HG03097 (cell line): ENCODE measurements around the gene ZCCHC10.
A peak's percentile ranks its signal among the peaks of the same experiment; 100 is the strongest.

Experiments used
- ATAC-seq: cut with Tn5 transposase; IDR thresholded peaks from one replicate; pipeline ENCODE4 v1.9.1; 2021; ENCODE audit not compliant: unreplicated experiment, low FRiP score

The ZCCHC10 gene

DNA sequence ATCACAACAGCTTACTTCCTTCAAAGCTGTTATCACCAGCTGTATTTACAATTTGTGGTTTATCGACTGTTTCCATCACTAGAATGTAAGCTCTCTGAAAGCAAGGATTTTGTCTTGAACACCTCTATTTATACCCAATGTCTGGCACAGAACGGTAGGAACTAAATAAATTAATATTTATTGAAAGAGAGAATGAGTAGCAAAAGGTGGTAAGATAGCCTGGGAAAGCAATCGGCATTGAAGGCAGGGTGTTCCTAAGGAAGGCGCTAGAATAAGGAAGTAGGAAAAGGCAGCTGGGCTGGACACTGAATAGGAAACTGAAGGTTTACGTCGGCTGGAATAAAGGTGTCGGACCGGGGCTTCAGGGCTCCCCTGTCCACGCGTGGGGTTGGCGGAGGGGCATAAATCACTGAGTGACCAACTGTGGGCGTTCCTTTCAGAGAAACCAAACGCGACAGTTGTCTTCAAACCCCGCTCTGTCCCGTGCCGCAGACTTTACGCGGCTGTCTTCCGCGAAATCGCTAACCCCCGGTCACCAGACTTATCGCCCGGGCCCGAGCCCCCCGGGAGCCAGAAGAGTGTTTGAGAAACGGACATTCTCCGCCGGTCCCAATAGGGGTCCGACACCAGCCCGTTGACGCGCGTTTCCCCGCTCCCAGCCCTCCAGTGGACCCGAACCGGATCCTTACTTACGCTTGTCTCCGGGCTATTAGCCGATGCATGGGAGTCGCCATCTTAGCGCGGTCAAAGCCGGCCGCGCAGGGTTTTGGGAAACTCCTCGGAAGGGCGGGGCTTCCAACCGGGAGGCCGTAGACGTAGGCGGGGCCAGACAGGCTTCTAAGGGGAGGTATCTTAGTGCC lies at the start of gene ZCCHC10:
Gene ZCCHC10 (minus strand): TSS at position 746 of the 860 bp plus-strand sequence. CDS start 12 bp downstream, at position 734.
- ATAC-seq = peak; percentile 84

DNA sequence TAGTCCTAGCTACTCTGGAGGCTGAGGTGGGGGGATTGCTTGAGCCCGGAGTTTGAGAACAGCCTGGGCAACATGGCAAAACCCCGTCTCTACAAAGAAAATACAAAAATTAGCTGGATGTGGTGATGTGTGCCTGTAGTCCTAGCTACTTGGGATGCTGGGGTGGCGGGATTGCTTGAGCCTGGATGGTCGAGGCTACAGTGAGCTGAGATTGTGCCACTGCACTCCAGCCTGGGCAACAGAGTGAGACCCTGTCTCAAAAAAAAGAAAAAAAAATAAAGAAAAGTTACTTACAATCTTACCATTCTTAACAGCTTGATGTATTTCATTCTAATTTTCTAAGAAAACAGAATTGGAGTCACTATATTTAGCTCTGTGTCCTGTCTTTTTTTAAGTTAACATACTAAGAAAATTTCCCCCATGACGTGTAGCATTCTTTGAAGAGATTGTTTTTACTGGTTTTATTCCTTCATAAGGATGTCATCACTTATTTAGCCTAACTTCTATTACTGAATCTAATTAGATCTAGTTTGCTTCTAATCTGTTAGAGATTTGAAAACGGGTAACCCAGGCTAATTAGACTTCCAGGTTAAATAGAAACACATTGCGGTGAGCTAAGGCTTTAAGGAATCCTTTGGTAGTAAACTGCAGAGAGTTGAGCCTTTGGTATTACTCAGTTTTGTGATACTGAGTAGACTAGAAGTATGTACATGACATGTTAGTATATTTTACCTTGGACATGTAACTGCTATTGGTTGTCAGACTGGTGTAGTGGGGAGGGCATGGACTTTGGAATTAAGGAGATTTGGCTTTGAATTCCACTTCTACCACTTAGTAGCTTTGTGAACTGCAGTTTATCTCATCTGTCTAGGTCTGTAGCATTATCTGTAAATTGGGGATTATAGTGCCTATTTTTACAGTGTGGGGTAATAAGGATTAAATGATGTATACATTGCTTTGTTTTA lies 49.5 kb upstream of the ZCCHC10 start:
- ATAC-seq = no peak

DNA sequence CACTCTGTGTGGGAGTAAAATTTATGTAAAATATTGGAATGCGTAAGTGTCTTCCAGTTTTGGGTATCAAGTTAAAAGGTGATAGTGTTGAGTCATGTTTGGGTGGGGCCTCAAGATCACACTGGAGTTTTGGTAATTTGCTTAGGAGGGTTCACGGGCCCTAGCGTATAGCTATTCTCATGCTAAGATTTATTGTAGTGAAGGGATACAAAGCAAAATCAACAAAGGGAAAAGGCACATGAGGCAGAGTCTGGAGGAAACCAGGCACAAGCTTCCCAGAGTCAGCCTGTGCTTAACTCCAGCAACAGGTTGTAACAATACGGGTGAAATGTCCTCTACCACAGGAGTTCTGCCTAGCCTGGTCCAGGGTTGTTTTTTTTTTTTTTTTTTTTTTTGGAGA lies 45.7 kb upstream of the ZCCHC10 start:
- no peak for ATAC-seq

DNA sequence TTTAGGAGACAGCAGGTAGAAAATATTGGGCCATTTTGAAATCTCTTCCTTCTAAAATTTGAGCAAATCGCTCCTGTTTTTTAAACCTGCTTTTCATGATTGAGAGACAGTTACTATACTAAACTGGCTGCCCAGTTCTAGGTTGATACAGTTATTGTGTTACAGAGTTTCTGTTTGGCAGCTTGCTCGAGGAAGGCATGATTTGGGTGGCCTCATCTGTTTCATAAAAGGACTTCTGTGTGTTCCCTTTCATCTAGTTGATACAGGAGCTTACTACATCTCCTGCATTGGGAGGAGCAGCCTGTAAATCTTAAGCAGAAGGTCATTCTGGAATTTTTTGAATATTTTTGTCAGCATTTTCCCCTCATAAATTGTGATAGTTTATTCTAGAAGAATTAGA lies 39.7 kb upstream of the ZCCHC10 start:
- no peak for ATAC-seq

DNA sequence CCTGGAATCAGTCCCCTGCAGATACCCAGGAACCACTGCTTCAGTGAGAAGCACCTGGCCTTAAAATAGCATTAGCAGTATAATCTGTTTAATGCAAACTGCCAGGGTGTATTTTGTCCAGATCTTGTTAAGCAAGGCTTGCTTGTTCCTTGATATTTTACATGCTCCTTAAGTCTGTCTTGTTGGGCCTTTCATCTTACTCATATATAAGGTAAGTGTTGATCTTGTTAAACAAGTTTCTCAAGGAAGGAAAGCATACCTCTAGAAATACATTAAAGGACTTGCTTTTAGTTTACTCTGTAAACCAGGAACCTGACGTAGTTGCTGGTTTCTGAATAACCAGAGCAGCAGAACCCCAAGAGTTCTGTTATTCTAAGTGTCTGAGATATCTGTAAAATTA lies 39.1 kb upstream of the ZCCHC10 start:
- ATAC-seq = no peak

DNA sequence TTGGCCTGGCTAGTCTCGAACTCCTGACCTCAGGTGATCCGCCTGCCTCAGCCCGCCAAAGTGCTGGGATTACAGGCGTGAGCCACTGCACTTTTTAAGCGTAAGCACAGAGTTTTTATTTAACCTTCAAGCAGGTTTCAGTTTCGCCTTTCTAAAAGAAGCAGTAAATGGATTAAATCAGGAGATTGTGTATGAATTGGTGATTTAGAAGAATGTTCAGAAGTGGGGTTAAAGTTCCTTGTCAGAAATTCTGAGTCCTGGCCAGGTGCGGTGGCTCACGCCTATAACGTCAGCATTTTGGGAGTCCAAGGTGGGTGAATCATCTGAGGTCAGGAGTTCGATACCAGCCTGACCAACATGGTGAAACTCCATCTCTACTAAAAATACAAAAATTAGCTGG lies 37.6 kb upstream of the ZCCHC10 start:
- no peak for ATAC-seq

DNA sequence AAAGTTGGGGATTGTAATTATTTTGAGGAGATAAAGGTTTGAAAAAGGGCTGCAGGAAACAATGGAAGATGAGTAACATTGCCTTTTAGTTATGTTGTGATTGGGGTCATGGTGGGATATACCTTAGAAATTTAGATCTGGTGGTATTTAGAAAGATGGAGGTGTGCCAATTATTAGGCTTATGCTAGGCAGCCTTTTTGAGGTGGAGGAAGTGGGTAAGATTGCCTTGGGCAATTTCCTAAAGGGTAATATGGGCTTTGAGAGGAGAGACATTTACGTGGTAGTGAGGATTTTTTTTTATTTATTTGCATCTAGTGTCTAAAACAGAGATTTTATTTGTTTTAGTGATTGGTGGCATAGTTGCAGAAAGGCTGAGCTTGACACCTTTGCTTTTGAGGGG lies 35.9 kb upstream of the ZCCHC10 start:
- no peak for ATAC-seq

DNA sequence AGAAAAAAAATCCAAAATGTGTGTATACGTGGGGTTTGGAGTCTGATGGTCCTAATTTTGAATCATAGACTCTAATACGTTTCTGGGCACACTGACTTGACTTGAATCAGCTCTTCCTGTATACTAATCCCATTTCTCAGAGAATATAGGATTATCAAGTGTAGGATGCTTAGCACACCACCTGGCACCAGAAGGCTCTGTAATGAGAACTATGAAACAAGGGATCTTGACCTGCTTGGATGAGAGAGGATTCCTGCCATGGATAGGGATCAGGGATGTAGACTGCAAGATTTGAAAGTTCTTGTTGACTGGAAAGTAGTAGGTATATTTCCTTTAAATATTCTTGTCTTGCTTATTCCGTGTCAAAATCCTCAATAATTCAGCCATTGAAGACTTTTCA lies 33.3 kb upstream of the ZCCHC10 start:
- no peak for ATAC-seq

DNA sequence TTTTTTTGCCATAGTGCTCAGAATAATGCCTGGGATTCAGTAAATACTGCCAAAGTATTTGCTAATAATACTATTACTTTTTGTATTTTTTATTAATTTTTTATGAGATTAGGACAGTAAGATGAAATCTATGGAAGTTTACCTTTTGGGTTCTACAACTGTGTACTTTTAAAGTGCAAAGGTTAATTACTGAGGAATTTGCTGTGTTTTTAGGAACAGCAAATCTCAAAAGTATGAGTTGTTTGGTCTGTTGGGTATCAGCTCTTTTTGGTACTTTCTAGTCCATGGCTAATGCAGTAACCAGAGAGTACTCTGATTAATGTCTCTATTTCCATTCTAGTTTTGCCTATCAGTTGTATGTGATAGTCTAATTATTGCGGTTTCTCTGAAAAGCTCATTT lies 30.5 kb upstream of the ZCCHC10 start:
- ATAC-seq = no peak

DNA sequence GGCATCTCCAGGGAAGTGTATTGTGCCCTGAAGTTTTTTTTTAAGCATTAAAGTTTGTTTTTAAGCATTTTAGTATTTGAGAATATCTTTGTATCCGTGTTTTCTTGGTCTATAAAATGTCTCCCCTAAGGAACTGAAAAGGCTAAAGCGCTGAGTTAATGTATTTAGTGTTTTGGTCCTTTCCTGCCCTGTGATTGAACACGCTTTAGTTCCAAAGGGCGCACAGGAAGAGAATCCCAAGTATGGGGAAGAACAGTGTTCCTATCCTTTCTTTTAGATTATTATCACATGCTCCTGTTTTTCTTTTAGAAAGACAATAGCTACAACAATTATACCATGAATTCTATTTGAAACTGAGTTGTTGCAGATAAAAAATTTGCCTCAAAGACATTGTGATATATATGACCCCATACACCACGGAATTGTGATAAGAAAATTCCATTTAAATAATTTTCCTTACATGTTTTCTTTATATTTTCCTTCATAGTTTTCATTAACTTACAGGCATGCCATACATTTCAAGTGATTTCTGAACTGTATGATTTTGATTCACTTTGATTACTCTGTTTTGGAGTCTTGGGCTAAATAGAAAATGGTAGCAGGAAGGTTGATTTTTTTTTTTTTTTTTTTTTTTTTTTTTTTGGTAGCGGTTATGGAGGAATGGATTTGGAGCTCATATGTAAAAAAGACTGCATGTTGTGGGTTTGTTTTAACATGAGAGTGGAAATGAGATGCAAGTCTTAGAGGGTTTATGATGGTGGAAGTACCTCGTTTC lies 28.5 kb upstream of the ZCCHC10 start:
- no peak for ATAC-seq

DNA sequence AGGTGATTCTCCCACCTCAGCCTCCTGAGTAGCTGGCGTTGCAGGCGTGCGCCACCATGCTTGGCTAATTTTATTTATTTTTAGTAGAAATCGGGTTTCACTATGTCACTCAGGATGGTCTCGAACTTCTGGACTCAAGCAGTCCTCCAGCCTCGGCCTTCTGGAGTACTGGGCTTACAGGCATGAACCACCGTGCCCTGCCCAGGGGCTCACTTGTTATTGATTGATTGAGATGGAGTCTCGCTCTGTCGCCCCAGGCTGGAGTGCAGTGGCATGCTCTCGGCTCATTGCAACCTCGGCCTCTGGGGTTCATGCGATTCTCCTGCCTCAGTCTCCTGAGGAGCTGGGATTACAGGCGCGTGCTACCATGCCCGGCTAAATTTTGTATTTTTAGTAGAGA lies 27.1 kb upstream of the ZCCHC10 start:
- no peak for ATAC-seq

DNA sequence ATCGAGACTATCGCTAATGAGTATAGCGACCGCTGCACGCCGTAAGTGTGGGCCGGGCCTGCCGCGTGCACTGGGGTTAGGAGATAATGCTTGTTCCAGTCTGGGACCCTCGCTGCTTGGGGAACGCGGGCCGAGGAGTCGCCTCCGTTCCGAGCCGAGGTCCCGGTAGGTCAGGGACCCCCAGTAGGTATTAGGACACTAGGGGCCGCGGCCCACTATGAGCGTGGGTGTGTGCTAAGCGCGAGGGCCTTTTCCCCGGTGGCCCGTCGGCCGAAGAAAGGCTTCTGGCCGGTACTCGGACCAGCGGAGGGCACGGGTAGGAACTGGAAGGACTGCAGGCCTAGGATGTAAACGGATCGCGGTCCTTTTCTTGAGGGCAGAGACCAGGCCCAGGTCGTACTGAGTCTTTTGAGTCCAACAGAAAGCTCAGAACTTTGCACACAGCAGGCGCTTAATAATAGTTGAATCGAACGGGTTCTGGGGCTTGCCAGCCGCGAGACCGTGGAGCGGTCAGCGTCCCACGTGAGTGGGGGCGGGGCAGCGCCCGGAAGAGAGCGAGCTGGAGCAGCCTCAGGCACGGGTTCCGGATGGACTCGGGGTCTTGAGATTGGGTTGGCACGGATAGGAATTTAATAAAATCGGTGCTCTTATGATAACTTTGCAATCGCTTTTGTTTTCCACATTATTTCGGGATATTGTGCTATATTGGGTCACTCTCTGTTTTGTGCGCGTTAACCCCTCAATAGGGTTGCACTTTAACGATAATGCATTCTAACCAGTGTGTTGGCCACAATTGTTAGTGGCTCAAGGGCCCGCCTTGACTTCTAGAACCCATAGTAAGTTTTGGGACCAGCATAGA lies 26.2 kb upstream of the ZCCHC10 start:
- peak; percentile 25 for ATAC-seq

DNA sequence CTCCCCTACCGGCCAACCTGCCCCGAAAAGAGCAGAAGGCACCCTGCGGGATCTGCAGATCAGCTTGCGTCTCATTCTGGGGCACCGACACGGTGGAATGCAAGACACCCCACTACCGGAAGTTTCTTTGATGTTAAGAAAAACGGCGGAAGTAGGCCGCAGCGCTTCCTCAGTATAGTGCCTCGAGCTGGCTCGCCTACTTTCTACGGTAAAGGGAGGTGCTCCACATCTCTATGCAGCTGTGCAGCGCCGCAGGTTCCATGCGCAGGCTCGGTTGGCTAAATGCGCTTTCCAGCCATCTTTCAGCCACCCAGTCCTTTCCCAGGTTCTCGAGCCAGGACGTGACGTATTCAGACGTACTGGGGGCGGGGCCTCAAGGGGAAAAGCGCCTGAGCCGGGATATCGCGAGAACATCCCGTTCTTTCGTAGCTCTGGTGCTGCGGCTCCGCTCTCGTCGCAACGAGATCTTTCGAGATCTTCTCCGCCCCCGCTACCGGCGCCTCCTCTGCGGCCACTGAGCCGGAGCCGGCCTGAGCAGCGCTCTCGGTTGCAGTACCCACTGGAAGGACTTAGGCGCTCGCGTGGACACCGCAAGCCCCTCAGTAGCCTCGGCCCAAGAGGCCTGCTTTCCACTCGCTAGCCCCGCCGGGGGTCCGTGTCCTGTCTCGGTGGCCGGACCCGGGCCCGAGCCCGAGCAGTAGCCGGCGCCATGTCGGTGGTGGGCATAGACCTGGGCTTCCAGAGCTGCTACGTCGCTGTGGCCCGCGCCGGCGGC lies 25.4 kb upstream of the ZCCHC10 start, which contains the start of gene HSPA4:
Gene HSPA4 (plus strand): TSS at position 472 of the 775 bp plus-strand sequence. CDS start 238 bp downstream, at position 710.
- ATAC-seq = peak; percentile 86

DNA sequence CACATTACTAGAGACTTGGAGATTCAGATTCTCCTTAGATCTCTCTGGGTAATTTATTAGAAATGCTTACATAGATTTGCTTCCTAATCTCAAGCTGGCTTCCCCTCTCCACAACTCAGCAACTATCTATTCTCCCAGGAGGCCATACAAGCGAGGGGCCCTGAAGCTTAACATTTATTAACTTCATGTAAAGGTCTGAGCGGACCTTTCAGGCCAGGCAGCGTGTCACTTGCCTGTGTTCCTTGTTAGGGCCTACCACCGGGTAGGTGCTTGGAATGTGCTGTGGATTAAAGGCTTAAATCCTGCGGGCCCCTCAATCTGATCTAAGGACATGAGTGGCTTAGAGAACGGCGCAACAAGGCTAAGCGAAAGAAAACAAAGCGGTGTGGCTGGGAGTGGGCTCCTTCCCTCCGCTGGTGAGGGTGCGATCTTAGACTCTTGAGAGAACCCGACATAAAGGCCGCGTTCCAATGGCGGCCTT lies 24.8 kb upstream of the ZCCHC10 start:
- ATAC-seq = no peak

DNA sequence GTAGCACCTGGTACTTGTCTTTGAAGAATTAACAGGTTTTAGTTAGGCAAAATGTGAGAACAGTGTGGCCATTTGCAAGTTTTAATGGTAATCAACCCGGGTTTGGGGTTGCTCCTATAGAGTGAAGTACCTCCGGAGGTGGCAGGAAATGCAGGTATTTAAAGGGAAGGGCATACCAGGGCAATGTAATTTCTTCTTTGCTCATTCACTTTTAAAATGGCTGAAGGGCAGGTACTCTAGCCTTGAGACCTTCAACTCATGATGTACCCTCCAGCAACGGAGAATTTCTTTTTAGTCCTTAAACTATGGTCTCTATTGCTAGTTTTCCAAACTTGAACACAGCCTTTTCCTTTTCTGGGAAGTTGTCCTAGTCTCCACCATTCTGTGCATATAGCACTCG lies 24.2 kb upstream of the ZCCHC10 start:
- ATAC-seq = no peak

DNA sequence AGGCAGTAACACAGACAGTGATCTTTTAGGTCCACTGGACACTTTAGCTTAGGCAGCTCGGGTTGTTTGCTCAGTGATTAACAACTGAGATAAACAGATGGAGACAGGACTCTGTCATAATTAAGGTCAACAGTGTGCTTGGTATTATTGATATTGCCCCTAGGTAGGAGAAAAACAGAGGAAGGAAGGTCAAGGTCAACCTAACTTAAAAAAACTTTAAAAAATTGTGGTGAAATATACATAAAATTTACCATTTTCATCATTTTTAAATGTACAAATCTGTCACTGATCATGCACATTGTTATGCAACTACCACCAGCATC lies 23.3 kb upstream of the ZCCHC10 start:
- ATAC-seq = no peak

DNA sequence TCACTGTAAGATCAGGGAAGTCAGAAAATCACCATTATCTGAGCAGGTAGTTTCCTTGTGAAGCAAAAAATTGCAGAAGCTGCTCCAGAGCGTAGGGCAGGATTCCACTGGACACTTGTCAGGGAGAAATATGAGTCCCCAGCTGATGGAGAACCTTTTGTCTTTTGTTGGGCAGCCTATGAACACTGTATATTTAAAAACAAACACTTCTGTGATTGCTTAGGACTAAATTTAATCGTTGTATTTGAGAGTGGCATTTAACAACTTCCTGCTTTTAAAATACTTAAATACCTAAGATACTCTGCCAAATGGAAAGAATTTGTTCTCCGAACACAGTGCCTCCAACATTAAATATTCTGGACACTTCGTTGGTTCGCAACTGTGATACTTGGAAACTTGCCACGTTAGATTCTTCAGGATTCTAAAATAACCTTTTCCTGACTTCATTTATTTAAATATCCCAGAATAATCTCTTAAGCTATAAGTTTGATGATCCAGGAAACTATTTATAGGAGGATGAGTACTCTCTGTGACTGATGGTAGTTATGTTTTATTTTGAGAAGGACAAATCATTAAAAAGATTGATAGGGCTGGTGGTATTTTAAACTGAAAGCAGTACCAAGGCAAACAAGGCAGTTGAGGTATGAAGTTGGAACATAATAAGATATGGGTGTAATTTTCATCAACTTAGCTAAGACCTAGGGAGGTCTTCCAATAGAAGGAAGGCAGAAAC lies 22.8 kb upstream of the ZCCHC10 start:
- no peak for ATAC-seq

DNA sequence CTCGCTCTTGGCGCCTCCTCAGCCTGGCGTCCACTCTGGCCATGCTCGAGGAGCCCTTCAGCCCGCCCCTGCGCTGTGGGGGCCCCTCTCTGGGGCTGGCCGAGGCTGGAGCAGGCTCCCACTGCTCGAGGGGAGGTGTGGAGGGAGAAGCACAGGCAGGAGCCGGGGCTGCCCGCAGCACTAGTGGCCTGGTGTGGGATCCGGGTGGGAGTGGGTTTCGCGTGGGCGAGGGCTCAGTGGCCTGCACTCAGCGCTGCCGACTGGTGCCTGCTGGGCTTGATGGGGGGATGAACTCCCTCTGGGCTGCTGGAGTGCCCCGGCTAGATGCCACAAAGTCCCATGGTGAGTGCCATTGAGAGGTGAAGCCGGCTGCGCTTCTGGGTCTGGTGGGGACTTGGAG lies 21.1 kb upstream of the ZCCHC10 start:
- no peak for ATAC-seq
